NCI-H748 (cell line): ENCODE results near the gene PRKAR2B.

Experiments used
- DNase-seq: peaks from one replicate; lab custom pipeline; 2025; ENCODE audit not compliant: unreplicated experiment; lab: John Stamatoyannopoulos, UW

Gene PRKAR2B

DNA sequence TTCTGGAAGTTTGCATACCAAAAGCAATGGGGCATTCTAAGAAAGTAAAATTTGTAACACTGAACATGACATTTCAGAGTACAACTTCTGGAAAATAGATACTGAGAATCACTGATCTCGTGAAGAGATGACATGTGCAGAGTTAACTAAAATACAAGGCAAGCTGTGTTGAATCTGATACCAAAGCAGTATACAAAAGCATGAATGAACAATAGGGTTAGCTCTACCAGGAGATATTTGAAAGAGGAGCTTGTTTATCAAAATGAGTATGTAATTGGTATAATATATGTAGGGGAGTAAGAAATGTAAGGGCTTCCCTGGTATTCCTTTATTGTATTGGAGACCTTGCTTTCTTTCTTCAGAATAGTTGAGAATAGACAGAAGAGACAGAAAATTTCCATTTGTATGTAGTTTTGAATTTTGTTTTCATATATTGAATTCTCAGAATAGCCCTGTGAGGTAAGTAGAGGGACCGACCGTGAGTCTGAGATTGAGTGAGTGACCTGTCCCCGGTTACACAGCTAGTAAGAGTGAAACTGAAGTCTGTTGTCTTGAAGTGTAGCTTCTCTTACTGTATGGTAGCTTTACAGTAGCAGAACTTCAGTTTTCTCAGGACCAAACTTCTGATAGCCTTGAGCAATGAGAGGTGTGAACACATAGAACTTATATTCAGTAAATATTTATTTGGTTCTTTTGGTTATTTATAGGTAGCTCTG lies 129.3 kb downstream of the PRKAR2B start:
- no peak for DNase-seq

DNA sequence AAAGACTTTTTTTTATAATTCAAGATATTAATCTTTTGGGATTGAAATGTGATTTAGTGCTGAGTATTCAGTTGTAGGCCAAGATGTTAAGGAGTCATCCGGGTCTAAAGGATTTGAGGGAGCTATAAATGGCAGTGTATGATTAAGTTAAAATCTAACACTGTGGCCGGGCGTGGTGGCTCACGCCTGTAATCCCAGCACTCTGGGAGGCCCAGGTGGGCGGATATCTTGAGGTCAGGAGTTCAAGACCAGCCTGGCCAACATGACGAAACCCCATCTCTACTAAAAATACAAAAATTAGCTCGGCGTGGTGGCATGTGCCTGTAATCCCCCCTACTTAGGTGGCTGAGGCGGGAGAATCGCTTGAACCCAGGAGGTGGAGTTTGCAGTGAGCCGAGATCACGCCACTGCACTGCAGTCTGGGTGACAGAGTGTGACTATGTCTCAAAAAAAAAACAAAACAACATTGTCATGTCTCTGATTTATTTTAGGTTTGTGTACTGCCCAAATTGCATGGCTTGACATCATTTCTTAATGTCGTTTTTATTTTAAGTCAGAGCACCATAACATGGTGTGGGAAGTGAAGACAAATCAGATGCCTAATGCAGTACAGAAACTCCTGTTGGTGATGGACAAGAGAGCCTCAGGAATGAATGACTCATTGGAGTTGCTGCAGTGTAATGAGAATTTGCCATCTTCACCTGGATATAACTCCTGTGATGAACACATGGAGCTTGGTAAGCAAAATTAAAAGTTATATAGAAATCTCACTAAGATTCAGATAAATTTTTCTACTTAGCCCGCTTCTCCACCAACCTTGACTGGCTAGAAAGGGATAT lies 135.0 kb downstream of the PRKAR2B start:
- DNase-seq, result no peak

DNA sequence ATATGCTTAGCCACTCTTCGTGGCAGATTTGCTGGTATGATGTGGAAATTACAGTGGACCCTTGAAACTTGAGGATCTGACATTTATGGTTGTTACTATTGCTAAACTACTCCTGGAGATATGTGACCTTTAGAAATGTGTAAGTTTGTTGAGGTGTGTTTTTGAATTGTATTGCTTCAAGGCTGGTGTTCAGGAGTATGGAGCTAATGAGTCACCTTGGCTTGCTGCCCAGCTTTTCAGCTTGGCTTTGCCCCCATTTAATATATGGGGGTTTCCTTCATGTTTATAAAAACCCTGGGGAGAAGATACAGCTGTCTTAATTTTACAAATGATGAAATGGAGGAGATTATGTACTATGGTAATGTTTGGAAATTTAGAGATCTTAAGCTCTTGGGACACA lies 135.9 kb downstream of the PRKAR2B start:
- DNase-seq, result no peak

DNA sequence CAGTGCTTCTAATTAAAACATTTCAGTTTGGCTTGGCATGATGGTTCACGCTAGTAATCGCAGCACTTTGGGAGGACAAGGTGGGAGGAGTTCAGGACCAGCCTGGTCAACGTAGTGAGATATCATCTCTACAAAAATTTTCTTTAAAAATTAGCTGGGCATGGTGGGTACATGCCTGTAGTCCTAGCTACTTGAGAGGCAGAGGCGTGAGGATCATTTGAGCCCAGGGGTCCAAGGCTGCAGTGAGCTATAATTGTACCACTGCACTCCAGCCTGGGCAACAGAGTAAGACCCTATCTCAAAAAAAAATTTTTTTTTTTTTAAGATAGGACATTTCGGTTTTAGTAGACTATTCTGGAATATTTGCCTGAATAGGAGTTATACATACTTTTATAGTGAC lies 136.7 kb downstream of the PRKAR2B start:
- DNase-seq, result no peak

DNA sequence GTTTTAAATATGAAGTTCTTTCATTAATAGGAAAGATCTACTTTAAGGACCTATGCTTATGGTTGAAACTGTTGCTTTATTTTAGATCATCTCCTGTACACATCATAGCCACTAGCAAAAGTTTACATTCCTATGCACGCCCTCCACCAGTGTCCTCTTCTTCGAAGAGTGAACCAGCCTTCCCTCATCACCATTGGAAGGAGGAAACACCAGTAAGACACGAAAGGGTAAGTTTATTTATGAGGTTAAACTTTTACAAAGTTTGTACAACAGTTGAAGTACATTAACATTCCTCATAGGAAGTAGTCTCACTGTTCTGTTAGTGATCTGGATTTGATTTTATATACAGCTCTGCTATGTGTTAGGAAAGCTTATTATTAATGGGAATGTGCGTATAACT lies 141.2 kb downstream of the PRKAR2B start:
- no peak for DNase-seq

DNA sequence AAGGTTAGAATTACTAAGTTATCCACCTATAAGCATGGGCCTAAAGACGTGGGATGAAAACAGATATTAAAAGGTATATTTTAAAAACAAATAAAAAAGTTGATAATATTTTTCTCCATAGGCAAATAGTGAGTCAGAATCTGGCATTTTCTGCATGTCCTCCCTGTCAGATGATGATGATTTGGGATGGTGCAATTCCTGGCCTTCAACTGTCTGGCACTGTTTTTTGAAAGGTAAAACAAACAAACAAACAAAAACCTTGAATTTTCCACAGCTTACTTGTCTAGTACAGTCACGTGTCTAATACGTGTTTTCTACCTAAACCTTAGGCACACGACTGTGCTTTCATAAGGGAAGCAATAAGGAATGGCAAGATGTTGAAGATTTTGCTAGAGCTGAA lies 141.7 kb downstream of the PRKAR2B start:
- DNase-seq, result no peak

DNA sequence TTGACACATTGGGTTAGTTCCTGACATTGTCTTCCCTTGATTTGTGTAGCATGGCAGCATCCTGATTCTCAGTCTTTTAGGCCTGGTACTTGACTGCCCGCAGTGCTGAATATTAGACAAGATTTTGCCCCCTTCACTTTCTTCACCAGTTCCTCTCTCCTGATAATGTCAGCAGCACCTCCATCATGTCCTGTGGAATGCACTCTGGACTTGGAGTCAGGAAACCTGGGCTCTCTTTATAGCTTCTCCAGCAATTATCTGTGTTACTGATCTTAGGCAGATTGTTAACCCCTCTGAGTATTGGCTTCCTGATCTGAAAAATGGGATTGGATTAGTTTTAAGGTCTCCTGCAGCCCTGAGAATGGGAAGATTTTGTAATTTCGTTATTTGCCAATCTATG lies 143.3 kb downstream of the PRKAR2B start:
- no peak for DNase-seq

DNA sequence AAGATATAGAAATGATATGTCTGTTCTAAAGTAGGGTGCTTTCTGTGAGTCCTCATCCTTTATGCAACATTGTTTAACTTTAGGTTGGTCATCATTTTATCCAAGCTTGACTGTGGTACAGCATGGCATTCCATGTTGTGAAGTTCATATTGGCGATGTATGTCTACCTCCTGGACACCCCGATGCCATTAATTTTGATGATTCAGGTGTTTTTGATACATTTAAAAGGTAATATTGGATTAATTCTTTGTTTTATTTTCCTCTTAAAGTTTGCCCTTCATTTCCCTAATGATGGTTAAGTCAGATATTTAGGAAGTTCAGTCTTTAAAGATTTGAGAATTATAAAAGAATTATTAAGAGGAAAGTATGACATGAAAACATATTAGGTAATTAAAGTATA lies 145.6 kb downstream of the PRKAR2B start:
- no peak for DNase-seq

DNA sequence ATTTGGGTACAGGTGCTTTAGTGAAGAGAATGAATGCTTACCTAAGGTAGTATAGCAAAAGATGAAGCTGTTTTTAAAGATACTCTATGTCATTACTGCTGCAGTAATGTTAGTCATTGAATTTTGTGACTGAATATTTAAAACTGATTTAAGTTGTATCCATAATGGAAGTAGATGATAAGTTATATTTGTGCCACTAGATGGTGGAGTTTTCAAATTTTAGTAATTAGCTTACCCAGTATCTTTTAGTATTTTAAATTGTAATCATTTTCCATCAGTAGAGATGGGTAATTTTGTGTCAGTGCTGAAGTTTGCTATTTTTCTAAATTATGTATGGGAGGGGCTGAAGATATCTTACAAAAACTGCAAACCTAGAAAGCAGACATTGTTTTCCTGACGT lies 149.5 kb downstream of the PRKAR2B start:
- DNase-seq, result no peak

DNA sequence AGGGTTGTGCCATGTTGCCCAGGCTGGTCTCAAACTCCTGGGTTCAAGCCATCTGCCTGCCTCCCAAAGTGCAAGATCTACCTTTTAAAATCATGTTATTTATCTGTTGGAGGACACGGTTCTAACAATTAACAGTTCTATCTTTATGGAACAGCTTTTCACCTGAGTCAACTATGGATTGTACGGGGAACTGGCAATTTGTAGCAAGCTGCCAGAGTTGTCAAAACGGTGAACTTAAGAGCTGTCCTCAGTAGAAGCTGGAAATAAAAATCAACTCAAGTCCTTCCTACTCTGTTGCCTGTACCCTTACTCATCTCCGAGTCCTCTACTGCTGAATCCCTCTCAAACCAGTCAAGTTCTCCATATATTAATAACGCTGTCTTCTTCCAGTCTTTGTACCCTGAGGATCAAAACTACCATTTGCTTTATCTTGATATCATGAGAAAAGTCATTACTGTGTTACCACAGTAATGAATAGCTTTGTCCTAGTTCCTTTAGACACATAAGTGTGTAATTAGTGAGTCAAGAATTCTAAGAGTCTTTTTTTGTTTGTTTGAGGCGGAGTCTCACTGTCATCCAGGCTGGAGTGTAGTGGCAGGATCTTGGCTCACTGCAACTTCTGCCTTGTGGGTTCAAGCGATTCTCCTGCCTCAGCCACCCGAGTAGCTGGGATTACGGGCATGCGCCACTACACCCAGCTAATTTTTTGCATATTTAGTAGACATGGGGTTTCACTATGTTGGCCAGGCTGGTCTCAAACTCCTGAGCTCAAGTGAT lies 152.5 kb downstream of the PRKAR2B start:
- DNase-seq, result no peak

DNA sequence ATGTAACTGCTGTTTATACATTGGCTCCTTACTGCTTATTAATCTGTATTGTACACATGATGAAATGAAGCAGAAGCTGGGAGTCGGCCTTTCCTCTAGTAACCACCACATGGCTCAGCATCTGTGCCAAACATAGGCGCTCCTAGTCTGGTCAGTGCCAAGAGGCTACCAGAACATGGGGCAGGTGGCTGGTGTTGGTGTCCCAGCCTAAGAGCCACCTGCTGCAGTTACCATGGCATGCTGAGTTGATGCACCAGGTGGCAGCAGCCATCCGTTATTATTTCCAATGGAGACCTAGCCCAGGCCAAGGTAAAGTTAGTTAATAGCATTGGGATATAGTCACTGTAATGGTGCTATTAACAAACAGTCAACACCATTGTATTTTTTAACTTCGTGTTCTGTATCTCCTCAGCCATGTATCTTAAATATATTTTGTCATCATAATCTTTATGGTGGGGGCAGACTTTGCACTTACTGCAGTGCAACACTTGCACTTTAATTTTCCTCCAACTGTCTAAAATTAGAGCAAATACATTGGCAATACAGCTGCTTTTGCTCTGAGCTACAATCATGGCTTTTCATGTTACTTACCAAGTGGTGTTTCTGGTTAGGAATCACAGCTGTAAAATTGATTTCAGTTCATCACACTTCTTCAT lies 157.4 kb downstream of the PRKAR2B start:
- DNase-seq, result peak; percentile 51

DNA sequence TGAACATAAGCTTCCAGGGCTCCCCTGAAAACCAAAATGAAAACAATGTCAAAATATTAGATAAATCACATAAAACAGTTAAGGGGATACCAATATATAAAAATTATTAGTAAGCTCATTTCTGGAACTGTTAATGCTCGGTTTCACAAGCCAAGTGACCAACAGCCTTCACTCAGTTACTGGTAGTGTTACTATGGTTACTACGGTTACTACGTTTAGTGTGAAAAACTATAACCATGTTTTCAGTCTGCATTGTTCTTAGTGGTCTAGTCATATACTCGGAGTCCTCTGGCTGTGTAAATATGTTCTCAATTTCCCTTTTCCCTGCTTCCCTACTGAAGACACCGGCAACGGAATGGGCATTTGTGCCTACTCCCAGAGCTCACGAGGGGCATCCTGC lies 159.1 kb downstream of the PRKAR2B start:
- no peak for DNase-seq

DNA sequence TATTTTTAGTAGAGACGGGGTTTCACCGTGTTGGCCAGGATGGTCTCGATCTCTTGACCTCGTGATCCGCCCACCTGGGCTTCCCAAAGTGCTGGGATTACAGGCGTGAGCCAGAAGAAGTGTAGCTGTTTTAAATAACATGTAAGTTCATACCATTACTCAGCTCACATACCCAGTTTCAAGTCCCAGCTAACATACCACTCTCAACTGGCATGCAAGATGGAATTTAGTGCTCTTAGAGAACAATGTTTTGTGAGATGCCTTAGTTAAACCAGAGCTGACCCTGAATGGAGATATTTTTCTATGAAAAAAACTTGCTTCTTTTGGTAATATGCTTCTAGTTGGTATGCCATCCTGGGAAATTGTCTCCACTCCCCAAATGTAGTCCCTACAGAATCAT lies 161.6 kb downstream of the PRKAR2B start:
- DNase-seq, result no peak

DNA sequence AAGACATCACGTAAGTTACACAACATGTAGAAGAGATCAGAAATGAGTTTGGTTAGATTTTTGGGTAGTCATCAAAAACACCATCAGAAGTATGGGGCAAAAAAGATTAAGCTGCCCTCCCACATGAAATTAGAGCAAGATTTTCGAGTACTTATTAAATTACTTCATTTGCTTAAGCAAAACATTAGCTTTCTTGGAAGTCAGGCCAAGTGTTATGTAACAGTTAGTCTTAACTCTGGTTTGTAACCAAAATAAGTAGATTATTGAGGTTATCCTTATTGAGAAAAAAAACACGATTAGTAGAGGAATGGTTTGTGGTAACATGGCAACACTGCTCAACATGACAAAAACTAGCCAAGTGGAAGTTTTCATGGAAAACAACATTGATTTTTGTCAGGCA lies 162.2 kb downstream of the PRKAR2B start:
- DNase-seq, result no peak

DNA sequence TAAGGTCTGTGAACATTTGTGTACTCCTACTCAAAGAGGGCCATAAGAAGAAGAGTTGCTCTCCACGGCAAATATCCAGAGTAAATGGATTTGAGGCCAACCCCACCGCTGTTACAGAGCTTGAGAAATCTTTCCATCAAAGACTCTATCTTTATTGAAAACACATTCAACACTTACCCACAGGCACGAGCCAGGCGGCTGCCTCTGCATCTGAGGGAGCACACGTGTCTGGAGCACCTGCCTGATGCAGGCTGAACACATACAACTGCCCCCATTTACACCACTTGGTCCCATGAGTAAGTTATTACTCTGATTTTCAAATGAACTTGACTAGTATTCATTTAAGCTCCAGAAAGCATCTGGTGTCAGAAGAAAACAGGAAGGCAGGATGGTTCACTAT lies 163.0 kb downstream of the PRKAR2B start:
- DNase-seq, result no peak

DNA sequence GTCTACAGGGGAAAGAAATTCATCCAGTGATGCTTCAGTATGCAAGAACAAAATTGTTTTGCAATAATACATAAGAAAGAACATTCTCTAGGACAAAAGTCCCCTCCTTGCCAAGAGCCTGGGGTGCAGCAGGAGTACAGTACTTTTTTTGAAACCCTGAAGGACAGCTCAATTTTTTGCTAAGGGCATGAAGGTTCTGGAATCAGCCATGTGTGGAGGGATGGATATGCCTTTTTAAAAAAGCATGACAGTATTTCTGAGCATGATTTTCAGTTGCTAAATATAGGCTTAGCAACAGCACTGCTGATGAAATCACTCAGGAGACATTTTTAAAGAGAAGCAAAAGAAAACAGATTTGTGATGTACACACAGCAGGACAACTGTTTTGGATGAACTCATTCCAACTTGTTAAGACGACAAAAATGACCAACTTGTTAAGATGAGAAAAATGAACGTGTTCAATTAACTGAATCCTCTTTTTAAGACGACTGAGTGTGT lies 163.6 kb downstream of the PRKAR2B start:
- DNase-seq, result no peak

DNA sequence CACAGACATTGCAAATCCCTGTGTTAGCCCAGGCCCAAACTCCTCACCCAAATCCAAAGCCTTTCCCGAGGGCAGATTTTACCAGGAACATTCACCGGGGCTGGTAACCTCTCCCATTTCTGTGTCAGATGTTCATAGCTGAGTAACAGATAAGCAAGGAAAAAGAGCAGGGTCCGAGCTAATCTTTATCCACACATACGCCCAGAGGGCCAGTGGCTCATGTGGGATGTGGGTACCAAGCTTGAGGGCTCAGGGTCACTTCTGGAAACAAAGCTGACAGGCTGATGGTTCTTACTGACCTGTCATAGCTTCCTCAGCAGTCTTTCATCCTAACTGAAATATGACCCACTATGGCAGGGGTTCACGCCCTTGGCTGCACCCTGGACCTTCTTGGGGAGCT lies 164.1 kb downstream of the PRKAR2B start:
- no peak for DNase-seq

DNA sequence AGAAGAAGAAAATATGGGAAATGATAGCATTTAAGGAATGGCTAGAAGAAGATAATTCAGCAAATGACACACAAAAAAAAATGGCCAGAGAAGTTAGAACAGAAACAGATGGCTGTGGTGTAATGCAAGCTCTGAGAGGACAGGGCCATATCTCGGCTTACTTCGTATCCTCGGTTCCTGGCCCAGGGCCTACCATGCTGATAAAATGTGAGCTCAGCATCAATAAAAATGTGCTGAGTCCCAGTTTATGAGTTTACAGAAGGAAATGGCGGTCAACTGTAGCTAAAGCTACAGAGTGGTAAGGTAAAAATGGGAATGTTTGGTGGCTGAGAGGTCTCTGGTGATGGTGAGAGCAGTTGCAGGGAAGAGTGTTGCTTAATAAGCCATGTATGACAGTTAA lies 165.1 kb downstream of the PRKAR2B start:
- no peak for DNase-seq

DNA sequence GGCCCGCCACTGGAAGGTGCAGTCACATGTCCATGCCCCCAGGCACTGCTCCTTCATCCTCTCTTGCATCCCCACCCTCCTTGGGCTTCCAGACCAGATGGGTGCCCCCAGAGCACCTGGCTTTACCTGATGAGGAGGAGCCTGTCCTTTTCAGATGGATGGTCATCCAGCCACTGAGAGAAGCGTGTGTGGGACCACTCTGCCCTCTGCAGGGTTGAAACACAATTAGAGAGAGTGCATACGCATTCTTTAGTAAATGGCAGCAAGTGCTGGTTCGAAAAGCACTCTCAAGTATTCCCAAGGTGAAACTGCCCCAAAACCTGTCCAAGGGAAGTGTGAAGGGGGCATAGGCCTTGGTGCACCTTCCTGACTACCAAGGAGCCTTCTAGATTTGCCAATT lies 165.9 kb downstream of the PRKAR2B start:
- DNase-seq, result no peak
